HCT116 (cell line): ENCODE results near the gene MEAF6. TPM values are rescaled to one million over a fixed set of nuclear protein-coding genes. Genes with fewer than 3 reads are reported as not detected.

Source experiments
- ATAC-seq: fragments of 200-7000 bp; cut with Tn5 transposase; 2 replicates; pipeline ENCODE4 v1.9.1; 2020; ENCODE audit warnings: mild to moderate bottlenecking, moderate library complexity
- BruUV-seq: library from RNA; stranded (reverse); fragments of 400-500 nt; replicated peaks from 2 replicates; lab custom pipeline; 2021; lab: Mats Ljungman, UMichigan
- CTCF ChIA-PET: fragments of 300-600 bp; sonication (Branson Sonifier 250); formaldehyde crosslinking; loops from one replicate; lab custom pipeline; 2021; ENCODE audit warnings: antibody characterized with exemption; lab: Charles Lee
- POLR2A ChIA-PET: fragments of 300-600, 350-600 bp; sonication (Branson Sonifier 250); formaldehyde crosslinking; loops from one replicate; lab custom pipeline; 2021; ENCODE audit warnings: antibody characterized with exemption; lab: Charles Lee
- RAD21 ChIA-PET, 2 experiments: fragments of 300-600 bp; sonication (Branson Sonifier 250); formaldehyde crosslinking; loops; one replicate each; lab custom pipeline; 2023; ENCODE audit warnings: low total read pairs in 2 of 2; ENCODE audit not compliant: uncharacterized antibody in 2 of 2, unreplicated experiment in 2 of 2, low non-redundant PET in 1 of 2; lab: Charles Lee
- DNase-seq: peaks from one replicate; pipeline ENCODE4 v3.0.0-alpha.2; 2010; ENCODE audit warnings: low read depth, low spot score
- H2AFZ ChIP-seq: fragments of 200-600 bp; shearing (Covaris generic), sonication (generic); 2 replicates; pipeline ENCODE4 v1.6.1; 2017; ENCODE audit warnings: low read depth, mixed run types, mixed read lengths, antibody characterized with exemption, low read length; ENCODE audit not compliant: poor library complexity, severe bottlenecking
- H3K27ac ChIP-seq: 2 replicates; pipeline ENCODE4 v1.5.1; 2012; ENCODE audit warnings: low read depth, low read length
- H3K27me3 ChIP-seq: fragments of 200-600 bp; sonication (generic); 2 replicates; pipeline ENCODE4 v1.6.1; 2016; ENCODE audit warnings: mixed run types, low read length, mixed read lengths; ENCODE audit not compliant: insufficient read depth
- H3K36me3 ChIP-seq, 2 experiments: fragments of 200-500 bp in 1 of 2; fragments of 200-600 bp in 1 of 2; sonication (Bioruptor generic) in 1 of 2; sonication (generic) in 1 of 2; 2 replicates each; pipeline versions ENCODE4 v1.5.1 to v1.6.1; 2014 to 2016; ENCODE audit warnings: low read length in 2 of 2, inconsistent platforms in 1 of 2, mixed read lengths in 1 of 2, mixed run types in 1 of 2; ENCODE audit not compliant: insufficient read depth in 2 of 2, control insufficient read depth in 1 of 2
- H3K4me1 ChIP-seq, 2 experiments: fragments of 200-600 bp in 1 of 2; sonication (generic) in 1 of 2; 2 replicates each; pipeline versions ENCODE4 v1.5.1 to v1.6.1; 2012 to 2017; ENCODE audit warnings: low read length in 2 of 2, inconsistent platforms in 1 of 2, mild to moderate bottlenecking in 1 of 2, mixed read lengths in 1 of 2, mixed run types in 1 of 2, moderate library complexity in 1 of 2; ENCODE audit not compliant: insufficient read depth in 2 of 2, control insufficient read depth in 1 of 2
- H3K4me2 ChIP-seq: fragments of 200-600 bp; sonication (generic); 2 replicates; pipeline ENCODE4 v1.6.1; 2017; ENCODE audit warnings: mixed run types, low read length, mixed read lengths
- H3K4me3 ChIP-seq, 2 experiments: fragments of 200-600 bp in 1 of 2; sonication (generic) in 1 of 2; replicated peaks in 1 of 2; 2 replicates each; pipeline ENCODE4 v1.5.1; 2011 to 2016; ENCODE audit warnings: low read length in 2 of 2, control low read depth in 1 of 2, low read depth in 1 of 2, mild to moderate bottlenecking in 1 of 2, mixed read lengths in 1 of 2, mixed run types in 1 of 2
- H3K79me2 ChIP-seq: fragments of 200-600 bp; sonication (generic); 2 replicates; pipeline ENCODE4 v1.6.1; 2017; ENCODE audit warnings: mild to moderate bottlenecking, mixed run types, low read length, moderate library complexity, mixed read lengths; ENCODE audit not compliant: insufficient read depth
- H3K9ac ChIP-seq: fragments of 200-600 bp; sonication (generic); 2 replicates; pipeline ENCODE4 v1.6.1; 2016; ENCODE audit warnings: low read length, mixed read lengths
- H3K9me2 ChIP-seq: fragments of 200-600 bp; sonication (generic), shearing (Covaris generic); 2 replicates; pipeline ENCODE4 v1.6.1; 2017; ENCODE audit warnings: mixed run types, mild to moderate bottlenecking, moderate library complexity; ENCODE audit not compliant: insufficient read depth
- H3K9me3 ChIP-seq, 2 experiments: fragments of 200-500 bp in 1 of 2; fragments of 200-600 bp in 1 of 2; sonication (Bioruptor generic) in 1 of 2; sonication (generic) in 1 of 2; 2 replicates each; pipeline ENCODE4 v1.6.1; 2014 to 2017; ENCODE audit warnings: low read length in 2 of 2, mixed read lengths in 2 of 2, inconsistent platforms in 1 of 2, low read depth in 1 of 2, mild to moderate bottlenecking in 1 of 2, mixed run types in 1 of 2, moderate library complexity in 1 of 2; ENCODE audit not compliant: control insufficient read depth in 1 of 2, insufficient read depth in 1 of 2
- H4K20me1 ChIP-seq: fragments of 200-600 bp; sonication (generic), shearing (Covaris generic); 2 replicates; pipeline ENCODE4 v1.6.1; 2017; ENCODE audit warnings: mixed run types, mild to moderate bottlenecking, moderate library complexity; ENCODE audit not compliant: insufficient read depth
- CBX3 ChIP-seq: IDR thresholded peaks from 2 replicates; pipeline ENCODE4 v1.6.1; 2012; ENCODE audit warnings: low read depth
- ELF1 ChIP-seq: IDR thresholded peaks from 2 replicates; pipeline ENCODE4 v1.6.1; 2012; ENCODE audit warnings: low read depth, borderline replicate concordance
- EZH2 ChIP-seq: fragments of 200-600 bp; sonication (generic); IDR thresholded peaks from 2 replicates; pipeline ENCODE4 v1.6.1; 2017; ENCODE audit warnings: antibody characterized with exemption, mixed run types
- FOSL1 ChIP-seq: IDR thresholded peaks from 2 replicates; pipeline ENCODE4 v1.6.1; 2012; ENCODE audit warnings: low read depth
- SIN3A ChIP-seq: IDR thresholded peaks from 2 replicates; pipeline ENCODE4 v1.6.1; 2012; ENCODE audit warnings: low read depth
- SP1 ChIP-seq: IDR thresholded peaks from 2 replicates; pipeline ENCODE4 v1.6.1; 2012; ENCODE audit warnings: low read depth
- SRF ChIP-seq: IDR thresholded peaks from 2 replicates; pipeline ENCODE4 v1.6.1; 2012; ENCODE audit warnings: low read depth
- TCF7L2 ChIP-seq: IDR thresholded peaks from 2 replicates; pipeline ENCODE4 v1.7.0; 2011; ENCODE audit warnings: borderline replicate concordance, inconsistent platforms; ENCODE audit not compliant: insufficient read depth, insufficient read length; ENCODE audit errors: extremely low read depth
- YY1 ChIP-seq: IDR thresholded peaks from 2 replicates; pipeline ENCODE4 v1.6.1; 2011; ENCODE audit warnings: low read length, low read depth, moderate library complexity, mild to moderate bottlenecking; ENCODE audit not compliant: insufficient replicate concordance; ENCODE audit errors: extremely low read depth
- ZBTB33 ChIP-seq: IDR thresholded peaks from 2 replicates; pipeline ENCODE4 v1.6.1; 2011; ENCODE audit warnings: mild to moderate bottlenecking, low read length, moderate library complexity; ENCODE audit not compliant: insufficient replicate concordance; ENCODE audit errors: extremely low read depth
- ZFX ChIP-seq: fragments of 450-650 bp; IDR thresholded peaks from 2 replicates; pipeline ENCODE4 v1.6.1; 2017
- intact Hi-C: fragments of 100-400 bp; cut with micrococcal nuclease; formaldehyde crosslinking; loops from 2 replicates; pipeline ENCODE4 v1.10.0; 2022
- total RNA-seq: library from RNA; stranded (reverse); gene quantifications from one replicate; pipeline ENCODE4 v1.2.1, GENCODE V29; 2021; ENCODE audit not compliant: unreplicated experiment
- TF ChIP-seq, protein P1 (sequence below): IDR thresholded peaks from 2 replicates; pipeline ENCODE4 v1.6.1; 2012
- TF ChIP-seq, protein P2 (sequence below), 3 experiments: fragments of 200-600 bp in 1 of 3; sonication (generic) in 1 of 3; IDR thresholded peaks in 2 of 3; conservative IDR thresholded peaks in 1 of 3; 2 replicates each; pipeline ENCODE4 v1.5.1; 2012 to 2017; ENCODE audit warnings: low read depth in 2 of 3, low read length in 2 of 3, antibody characterized with exemption in 1 of 3, borderline replicate concordance in 1 of 3, control low read depth in 1 of 3, mild to moderate bottlenecking in 1 of 3, mixed read lengths in 1 of 3, mixed run types in 1 of 3, moderate library complexity in 1 of 3; ENCODE audit not compliant: insufficient read depth in 1 of 3

MEAF6 gene
- total RNA-seq, 1 experiment from 2014 or later = 50.3 TPM

DNA sequence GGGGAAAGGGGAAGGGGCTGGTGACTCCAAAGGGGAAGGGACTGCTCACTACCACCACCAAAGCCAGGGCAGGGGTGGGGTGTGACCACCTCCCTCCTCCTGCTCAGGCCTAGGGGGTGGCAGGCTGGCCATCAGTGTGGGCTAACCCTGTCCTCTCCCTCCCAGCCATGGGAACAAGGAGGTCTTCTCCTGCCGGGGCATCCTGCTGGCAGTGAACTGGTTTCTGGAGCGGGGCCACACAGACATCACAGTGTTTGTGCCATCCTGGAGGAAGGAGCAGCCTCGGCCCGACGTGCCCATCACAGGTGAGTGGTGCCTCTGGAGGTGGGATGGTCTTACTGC lies 34.5 kb downstream of the MEAF6 start:
- H3K4me3 ChIP-seq = peak overlapping the region; percentile 40 to 49
- no peaks in the 10 kb centered on the region for H3K27me3 ChIP-seq
- POLR2A ChIA-PET = interaction anchor here (0.9 kb wide), 1 partner anchor 9 kb away, joined by 3 read pairs; no protein-coding TSS in a partner anchor
- TF ChIP-seq CBX3 (no peak), EZH2 (no peak), SP1 (no peak), ELF1 (no peak), ZFX (no peak), TCF7L2 (no peak), YY1 (no peak)
- peak overlapping the region; percentile 91 for H3K27ac ChIP-seq
- ATAC-seq (no peak; the same call in 1 of the 2 replicates), DNase-seq (no peak)
- H3K4me2 ChIP-seq = peak overlapping the region; percentile 78
- H4K20me1 ChIP-seq = no peaks in the 10 kb centered on the region
- RAD21 ChIA-PET = no interaction called here
- H3K4me1 ChIP-seq = peaks cover 49 to 63% of the 10 kb centered on the region in 2 experiments
- peaks cover 63% of the 10 kb centered on the region for H3K79me2 ChIP-seq
- H3K36me3 ChIP-seq = peaks cover 15 to 46% of the 10 kb centered on the region in 2 experiments; a peak in 3 of 4 replicates
- BruUV-seq = no TSS peak
- H3K9ac ChIP-seq = peak overlapping the region; percentile 60
- H3K9me2 ChIP-seq = no peaks in the 10 kb centered on the region
- H2AFZ ChIP-seq = no peak overlapping the region
- intact Hi-C loops = no loop called here
- H3K9me3 ChIP-seq = no peaks in the 10 kb centered on the region
- CTCF ChIA-PET = interaction anchor here (7.2 kb wide), 1 partner anchor 7 kb away, joined by 59 read pairs; no protein-coding TSS in a partner anchor

GRCh38 chr1:37479255-37480124 lies 35.1 kb downstream of the MEAF6 start:
- Histone ChIP-seq H3K9me3 (no peaks in the 10 kb centered on the region), H3K4me2 (peak overlapping the region; percentile 78), H3K4me3 (peak overlapping the region; percentile 40 to 49), H2AFZ (no peak overlapping the region), H3K9ac (peak overlapping the region; percentile 60), H3K9me2 (no peaks in the 10 kb centered on the region), H4K20me1 (no peaks in the 10 kb centered on the region), H3K4me1 (peaks cover 49 to 65% of the 10 kb centered on the region in 2 experiments), H3K27ac (peak overlapping the region; percentile 91), H3K36me3 (peaks cover 15 to 46% of the 10 kb centered on the region in 2 experiments; a peak in 3 of 4 replicates), H3K27me3 (no peaks in the 10 kb centered on the region), H3K79me2 (peaks cover 69% of the 10 kb centered on the region)
- TSS peak; percentile 83 for BruUV-seq
- intact Hi-C loops = loop anchor here (10.0 kb wide), 1 partner anchor 1915 kb away; no protein-coding TSS in a partner anchor
- ChIA-PET POLR2A (interaction anchor here (0.6 to 1.0 kb wide), 4 partner anchors 8 to 928 kb away, joined by 3 to 6 read pairs (median 3); no protein-coding TSS in a partner anchor), RAD21 (interaction anchor here in 1 of 2 experiments (0.6 kb wide), 1 partner anchor 108 kb away, joined by 3 read pairs; no protein-coding TSS in a partner anchor), CTCF (interaction anchor here (0.7 to 7.2 kb wide), 4 partner anchors 8 to 124 kb away, joined by 3 to 59 read pairs (median 4); partner anchors contain the start of gene MEAF6)
- DNase-seq (peak; percentile 67), ATAC-seq (peak; percentile 72)
- TF ChIP-seq, protein P1, sequence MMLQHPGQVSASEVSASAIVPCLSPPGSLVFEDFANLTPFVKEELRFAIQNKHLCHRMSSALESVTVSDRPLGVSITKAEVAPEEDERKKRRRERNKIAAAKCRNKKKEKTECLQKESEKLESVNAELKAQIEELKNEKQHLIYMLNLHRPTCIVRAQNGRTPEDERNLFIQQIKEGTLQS = no peak
- no peak for TF ChIP-seq FOSL1
- TF ChIP-seq, protein P2, sequence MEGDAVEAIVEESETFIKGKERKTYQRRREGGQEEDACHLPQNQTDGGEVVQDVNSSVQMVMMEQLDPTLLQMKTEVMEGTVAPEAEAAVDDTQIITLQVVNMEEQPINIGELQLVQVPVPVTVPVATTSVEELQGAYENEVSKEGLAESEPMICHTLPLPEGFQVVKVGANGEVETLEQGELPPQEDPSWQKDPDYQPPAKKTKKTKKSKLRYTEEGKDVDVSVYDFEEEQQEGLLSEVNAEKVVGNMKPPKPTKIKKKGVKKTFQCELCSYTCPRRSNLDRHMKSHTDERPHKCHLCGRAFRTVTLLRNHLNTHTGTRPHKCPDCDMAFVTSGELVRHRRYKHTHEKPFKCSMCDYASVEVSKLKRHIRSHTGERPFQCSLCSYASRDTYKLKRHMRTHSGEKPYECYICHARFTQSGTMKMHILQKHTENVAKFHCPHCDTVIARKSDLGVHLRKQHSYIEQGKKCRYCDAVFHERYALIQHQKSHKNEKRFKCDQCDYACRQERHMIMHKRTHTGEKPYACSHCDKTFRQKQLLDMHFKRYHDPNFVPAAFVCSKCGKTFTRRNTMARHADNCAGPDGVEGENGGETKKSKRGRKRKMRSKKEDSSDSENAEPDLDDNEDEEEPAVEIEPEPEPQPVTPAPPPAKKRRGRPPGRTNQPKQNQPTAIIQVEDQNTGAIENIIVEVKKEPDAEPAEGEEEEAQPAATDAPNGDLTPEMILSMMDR (IDR thresholded peaks at IDR 0.05 in 2 of 3, conservative IDR thresholded peaks at IDR 0.05 in 1 of 3; ENCODE audit: borderline replicate concordance in 1 of 3, insufficient read depth in 1 of 3, low read depth in 2 of 3, low read length in 2 of 3) = no peak
- peak; percentile 55 for TF ChIP-seq TCF7L2
- TF ChIP-seq ZBTB33 = peak; percentile 91
- no peak for TF ChIP-seq SRF
- no peak for TF ChIP-seq CBX3
- no peak for TF ChIP-seq SIN3A
